Right kidney (tissue), 1 donor: ENCODE results near the gene TNFRSF18.
"Not testable (repeated sequence)": the region's sequence is repeated elsewhere in the genome, so short reads cannot be mapped to it uniquely, and the experiment has no call there.

Source experiments
- DNase-seq: peaks from one replicate; pipeline ENCODE4 v3.0.0-alpha.2; 2016

TNFRSF18 gene

DNA sequence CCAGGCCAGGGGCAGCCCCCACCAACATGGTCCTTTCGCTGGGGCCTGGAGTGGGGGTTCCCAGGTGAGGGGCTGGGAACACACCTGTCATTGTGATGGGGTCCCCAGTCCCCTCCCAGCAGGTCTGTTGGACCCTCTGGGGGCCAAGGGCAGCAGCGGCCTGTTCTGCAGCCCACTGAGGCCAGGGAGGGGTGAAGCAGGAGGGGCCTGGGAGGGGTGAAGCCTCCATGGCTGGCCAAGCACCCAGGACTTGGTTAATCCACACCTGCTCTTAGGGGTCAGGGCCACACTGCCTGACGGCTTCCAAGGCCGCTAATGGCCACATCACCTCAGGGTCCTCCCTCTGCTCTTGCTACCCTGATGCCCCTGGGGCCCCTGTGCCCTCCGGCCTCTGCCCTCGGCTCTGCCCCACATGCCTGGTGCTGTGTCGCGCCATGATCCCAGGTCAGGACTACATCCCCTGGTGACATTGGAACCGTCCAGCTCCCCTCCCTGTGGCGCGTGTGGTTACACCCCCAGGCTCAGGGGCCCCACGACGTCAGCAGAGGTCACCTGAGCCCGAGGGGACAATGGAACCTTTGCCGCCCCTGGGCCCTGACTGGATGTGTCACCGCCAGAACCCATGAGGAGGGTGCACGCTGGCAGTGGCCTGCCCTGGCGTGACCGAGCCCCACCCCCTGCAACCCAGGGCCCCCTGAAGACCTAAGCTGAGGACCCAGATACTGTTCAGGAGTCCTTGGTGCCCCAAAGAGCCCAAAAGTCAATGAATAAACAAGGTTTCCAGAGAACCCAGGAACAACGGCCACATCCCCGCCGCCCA is 7.0 kb downstream of the TNFRSF18 start:
- no peak for DNase-seq

DNA sequence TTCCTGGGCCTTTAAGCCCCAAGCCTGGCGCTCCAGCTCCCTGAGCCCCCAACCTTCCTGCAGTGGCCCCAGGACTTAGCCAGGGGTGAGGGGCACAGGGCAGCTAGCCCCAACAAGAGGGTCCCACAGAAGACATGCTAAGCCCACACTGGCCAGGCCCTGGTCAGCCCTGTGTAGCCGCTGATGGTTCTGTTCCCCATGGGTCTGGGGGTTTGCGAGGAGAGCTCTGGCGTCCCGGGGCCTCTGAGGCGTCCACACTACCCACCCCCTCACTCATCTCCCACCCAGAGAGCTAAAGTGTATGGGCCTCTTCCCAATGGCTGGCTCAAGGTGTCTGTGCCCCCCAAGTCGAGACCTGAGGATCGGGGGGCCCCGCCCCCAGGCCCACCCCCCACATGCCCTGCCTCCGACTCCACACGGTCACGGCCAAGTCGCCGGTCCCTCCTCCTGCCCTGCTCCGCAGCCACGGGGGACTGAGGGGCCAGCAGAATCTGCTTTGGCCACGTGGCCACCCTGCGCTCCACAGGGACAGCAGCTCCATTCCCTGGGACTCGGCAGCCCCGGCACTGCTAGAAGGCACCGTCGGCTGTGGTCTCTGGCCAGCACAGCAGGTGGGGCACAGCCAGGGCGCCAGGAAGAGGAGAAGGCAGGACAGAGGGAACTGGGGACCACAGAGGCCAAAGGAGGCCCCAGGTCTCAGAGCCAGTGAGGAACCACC is 7.8 kb downstream of the TNFRSF18 start:
- no peak for DNase-seq

DNA sequence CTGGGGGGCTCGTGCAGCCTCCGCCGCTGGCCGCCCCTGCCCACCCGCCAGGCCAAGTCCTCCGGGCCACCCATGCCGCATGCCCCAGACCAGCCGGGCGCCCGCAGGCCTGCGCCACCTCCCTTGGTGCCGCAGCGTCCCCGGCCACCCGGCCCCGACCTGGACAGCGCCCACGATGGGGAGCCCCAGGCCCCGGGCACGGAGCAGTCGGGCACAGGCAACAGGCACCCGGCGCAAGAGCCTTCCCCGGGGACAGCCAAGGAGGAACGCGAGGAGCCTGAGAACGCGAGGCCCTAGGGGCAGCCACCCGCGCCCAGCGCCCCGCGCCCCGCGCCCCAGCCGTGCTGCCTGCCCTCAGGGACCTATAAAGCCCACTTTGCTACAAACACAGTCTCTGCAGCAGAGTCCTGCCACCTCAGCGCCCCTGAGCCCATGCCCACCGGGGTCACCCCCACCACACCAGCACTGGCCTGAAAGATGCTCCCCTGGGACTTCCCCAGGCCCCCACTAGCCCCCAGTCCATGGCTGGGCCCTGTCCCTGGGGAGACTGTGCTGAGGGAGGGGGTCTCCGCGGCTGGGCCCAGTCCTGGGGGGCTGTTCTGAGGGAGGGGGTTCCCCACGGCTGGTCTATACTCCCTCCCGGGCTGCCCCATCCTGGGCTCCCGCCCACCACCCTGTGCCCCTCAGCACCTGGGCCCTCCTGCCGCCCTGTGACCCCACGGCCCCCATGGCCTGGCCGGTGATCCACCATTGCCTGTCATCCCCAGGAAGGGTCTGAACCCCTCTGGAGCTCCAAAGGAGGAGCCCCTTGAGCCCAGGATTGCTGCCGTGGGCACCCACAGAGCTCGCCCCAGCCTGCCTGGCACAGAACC is 8.6 kb downstream of the TNFRSF18 start:
- no peak for DNase-seq

DNA sequence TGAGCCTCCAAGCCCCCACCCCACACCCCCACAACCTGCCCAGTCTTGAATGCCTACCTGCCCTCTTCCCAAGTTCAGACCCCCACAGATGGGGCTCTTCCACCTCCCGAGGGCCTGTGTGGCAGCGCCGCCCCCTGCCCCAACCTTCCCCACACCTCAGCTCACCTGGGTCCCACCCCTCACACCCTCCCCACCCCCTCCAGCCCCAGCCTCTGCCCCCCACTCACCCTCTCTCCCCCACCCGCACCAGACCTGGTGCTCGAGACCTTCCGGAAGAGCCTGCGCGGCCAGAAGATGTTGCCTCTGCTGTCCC is 9.2 kb downstream of the TNFRSF18 start:
- no peak for DNase-seq

DNA sequence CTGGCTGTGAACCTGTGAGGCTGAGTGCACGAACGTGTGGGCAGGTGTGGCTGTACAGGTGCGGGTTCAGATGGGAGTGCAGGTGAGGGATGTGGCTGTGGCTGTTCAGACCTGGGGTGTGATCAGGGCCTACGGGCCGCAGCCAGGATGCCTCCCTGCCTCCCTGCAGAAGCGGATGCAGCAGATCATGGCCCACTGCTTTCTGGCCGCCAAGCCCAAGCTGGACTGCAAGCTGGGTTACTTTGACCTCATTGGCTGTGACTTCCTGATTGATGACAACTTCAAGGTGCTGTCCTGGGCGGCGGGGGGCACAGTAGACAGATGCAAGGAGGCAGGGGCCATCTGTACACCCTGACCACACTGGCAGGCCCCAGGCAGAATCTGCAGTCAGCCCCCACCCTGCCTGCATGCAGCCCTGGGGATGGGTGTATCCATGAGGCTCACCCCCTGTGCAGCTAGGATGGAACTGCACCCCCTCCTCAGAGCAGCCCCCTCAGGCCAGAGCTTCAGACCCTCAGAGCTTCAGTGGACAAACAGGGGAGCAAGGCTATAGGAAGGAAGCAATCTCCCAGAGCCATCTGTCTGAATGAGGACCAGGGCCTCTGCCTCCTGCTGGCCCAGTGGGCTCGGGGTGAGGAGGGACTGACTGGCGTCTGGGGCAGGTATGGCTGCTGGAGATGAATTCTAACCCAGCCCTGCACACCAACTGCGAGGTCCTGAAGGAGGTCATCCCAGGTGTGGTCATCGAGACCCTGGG is 9.8 kb downstream of the TNFRSF18 start:
- DNase-seq, result no peak

DNA sequence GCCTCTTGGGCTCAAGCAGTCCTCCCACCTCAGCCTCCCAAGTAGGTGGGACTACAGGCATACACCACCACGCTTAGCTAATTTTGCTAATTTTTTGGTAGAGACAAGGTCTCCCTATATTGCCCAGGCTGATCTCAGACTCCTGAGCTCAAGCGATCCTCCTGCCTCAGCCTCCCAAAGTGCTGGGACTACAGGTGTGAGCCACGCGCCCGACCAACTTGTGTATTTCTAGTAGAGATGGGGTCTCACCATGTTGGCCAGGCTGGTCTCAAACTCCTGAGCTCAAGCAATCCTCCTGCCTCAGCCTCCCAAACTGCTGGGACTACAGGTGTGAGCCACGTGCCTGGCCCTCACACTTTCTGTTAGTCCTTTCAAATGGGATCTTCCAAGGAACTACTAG is 10.7 kb downstream of the TNFRSF18 start:
- not testable (repeated sequence) for DNase-seq

DNA sequence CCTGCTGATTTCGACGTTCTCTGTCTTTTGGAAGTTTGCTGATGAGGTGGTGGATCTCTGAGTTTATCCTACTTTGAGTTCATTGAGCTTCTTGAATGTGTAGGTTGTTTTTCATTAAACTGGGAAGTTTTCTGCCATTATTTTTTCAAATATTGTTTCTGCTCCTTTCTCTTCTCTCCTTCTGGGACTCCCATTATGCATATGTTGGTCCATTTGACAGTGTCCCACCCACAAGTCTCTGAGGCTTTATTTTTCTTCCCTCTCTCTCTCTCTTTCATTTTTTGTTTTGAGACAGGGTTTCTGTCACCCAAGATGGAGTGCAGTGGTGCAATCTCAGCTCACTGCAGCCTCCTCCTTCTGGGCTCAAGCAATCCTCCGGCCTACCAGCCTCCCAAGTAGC is 11.7 kb downstream of the TNFRSF18 start:
- DNase-seq, result no peak

DNA sequence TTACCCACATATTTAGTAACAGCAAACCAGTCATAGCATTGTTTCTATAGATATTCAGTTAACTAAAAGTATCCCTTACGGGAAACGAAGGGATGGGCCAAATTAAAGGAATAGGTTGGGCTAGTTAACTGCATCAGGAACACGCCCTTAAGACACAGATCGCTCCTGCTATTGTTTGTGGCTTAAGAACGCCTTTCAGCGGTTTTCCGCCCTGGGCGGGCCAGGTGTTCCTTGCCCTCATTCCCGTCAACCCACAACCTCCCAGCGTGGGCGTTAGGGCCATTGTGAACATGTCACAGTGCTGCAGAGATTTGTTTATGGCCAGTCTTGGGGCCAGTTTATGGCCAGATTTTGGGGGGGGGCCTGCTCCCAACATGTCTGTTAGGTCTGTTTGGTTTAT is 14.7 kb downstream of the TNFRSF18 start:
- no peak for DNase-seq

DNA sequence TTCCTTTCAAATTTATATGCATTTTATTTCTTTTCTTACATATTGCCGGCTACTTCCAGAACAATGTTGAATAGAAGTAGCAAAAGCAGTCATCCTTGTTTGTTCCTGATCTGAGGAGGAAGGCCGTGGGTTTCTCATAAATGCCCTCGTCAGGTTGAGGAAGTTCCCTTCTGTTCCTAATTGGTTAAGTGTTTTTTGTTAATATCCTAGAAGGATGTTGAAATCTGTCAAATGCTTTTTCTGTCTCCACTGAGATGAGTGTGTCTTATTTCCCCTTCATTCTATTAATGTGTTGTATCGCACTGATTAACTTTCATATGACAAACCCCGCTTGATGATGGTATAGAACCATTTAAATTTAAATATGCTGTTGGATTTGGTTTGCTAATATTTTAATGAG is 17.3 kb downstream of the TNFRSF18 start:
- DNase-seq, result no peak

DNA sequence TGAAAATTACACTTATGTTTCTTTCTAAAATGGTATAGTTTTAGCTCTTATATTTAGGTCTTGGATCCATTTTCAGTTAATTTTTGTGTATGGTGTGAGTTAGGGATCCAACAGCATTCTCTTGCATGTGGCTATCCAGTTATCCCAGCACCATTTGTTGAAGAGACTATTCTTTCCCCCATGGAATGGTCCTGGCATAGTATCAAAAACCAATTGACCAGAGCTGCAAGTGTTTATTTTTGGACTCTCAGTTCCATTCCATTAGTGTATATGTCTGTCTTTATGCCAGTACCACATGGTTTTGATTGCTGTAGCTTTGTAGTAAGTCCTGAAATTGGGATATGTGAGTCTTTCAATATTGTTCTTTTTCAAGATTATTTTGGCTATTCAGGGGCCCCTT is 18.5 kb downstream of the TNFRSF18 start:
- DNase-seq, result no peak

DNA sequence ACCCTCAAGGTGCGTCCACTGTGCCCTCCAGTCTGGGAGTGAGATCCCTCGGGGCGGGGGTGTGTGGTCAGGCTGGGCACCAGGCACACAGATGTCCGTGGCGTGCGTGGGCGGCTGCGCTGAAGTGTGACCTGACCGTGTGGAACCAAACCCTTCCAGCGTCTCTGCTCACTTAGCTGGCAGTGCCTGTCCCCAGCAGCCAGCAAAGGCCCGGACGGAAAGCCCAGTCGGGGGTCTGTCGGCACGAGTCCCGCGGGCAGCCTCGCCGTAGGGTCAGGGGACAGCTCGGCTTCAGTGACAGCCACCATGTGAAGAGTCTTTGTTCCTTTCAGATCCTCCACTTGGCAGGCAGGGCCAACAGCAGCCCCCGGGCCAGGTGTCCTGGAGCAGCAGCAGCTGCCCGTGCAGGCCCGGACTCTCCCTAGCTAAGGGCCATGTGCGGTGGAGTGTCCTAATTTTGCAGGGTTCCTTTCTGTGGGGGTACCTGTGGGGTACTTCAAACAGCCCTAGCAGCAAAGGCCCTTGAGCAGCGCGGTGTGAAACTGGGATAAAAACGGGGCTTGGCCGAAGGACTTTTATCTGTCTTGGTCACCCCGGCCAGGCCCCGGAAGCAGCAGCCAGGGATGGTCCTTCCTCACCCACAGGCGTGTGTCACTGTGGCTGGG is 21.2 kb downstream of the TNFRSF18 start:
- DNase-seq, result peak; percentile 40

DNA sequence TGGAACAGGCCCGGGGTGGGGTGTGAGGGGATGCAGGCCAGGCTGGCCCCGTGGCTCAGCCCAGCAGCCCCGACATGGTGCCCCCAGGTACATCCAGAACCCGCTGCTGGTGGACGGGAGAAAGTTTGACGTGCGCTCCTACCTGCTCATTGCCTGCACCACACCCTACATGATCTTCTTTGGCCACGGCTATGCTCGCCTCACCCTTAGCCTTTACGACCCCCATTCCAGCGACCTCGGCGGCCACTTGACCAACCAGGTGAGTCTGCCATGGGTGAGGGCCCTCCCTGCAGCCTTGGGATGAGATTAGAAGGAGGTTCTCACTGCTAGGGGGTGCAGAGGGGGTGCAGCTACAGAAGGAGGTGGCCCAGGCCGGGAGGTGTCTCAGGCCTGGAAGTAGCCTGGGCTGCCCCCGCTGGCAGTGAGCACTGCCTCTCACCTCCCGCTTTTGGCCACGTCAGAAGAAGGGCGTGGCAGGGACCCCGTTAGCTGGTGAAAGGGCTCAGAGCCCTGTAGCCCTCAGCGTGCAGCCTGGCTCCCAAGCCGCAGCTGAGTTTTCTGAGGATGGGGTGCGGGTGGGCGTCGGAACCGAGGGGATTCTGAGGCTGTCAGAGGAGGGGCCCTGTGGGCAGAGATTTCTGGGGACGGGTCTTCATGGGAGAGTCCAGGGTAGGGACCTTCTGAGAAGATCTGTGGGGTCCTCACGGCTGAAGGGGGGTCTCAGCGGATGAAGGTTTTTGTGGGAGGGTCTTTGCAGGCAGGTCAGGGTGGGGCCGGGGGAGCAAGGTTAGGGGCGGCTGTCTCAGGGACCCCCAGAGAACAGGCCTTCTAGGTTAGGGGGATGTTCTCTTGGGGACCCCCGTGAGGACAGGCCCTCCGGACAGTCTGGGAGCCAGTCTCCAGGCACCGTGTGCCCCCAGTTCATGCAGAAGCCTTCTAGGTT is 22.3 kb downstream of the TNFRSF18 start:
- no peak for DNase-seq

DNA sequence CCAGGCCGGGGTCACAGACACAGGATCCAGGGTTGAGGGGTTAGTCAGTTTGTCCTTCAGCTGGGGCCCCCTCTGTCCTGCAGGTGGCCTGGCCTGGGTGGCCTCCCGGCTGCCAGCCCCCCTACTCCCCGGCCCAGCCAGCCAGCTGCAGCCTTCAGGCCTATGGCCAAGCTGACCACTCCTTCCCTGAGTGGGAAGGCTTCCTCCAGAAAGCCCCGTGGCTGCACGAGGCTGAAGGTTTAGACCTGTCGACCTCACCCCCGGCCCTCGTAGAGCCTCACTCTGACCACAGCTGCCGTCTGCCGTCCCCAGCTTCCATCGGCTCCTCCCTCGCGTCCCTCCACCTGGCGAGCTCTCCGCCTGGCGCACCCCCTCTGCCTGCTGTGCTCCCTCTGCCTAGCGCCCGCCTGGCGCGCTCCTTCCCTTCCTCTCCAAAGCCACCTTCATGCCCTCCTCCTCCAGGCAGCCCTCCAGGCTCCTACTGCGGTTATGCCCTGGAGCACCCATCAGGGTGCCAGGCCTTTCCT is 23.1 kb downstream of the TNFRSF18 start:
- DNase-seq, result peak; percentile 10

DNA sequence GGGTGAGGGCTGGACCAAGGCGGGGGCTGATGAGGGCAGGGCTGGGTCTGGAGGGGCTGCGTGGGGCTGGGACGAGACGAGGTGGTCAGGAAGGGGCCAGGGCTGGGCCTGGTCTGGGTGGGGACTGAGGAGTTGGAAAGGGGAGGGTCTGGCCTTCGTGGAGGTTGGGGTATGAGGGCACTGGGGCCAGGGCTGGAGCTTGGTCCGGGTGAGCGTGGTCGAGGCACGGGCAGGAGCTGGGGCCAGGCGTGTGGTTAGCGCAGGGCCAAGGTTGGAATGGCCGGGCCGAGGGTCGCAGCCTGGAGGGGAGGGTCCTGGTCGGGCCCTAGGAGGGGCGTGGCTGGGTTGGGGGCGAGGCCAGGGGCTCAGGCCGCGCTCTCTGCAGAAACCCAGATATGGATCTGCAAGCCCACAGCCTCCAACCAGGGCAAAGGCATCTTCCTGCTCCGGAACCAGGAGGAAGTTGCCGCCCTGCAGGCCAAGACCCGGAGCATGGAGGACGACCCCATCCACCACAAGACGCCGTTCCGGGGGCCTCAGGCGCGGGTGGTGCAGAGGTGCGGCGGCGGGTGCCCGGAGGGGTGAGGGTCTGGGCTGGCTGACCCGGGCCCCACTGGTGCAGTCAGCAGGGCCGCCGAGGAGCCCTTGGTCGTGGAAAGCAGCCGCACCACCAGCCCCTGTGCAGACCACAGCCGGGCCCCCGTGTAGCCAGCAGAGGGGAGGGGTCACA is 23.7 kb downstream of the TNFRSF18 start:
- DNase-seq, result peak; percentile 11

DNA sequence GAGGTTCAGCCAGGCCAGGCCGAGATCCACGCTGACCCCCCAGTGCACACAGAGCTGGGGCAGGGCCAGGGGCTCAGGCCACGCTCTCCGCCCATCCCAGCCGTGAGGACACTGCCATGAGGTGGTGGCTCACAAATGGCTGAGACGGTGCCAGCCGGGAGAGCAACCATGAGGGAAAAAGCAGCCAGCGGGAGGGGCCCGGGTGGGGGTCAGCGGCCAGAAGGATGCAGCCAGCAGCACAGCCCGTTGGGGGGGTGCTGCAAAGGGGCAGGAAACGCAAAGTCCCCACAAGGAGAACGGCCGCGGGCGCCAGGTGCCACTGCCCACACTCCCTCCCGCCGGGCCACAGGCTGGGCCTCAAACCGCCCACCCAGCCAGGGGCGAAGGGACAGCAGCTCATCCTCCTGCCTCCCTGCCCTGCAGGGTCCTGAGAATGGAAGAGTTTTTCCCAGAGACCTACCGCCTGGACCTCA is 24.4 kb downstream of the TNFRSF18 start:
- peak; percentile 15 for DNase-seq

DNA sequence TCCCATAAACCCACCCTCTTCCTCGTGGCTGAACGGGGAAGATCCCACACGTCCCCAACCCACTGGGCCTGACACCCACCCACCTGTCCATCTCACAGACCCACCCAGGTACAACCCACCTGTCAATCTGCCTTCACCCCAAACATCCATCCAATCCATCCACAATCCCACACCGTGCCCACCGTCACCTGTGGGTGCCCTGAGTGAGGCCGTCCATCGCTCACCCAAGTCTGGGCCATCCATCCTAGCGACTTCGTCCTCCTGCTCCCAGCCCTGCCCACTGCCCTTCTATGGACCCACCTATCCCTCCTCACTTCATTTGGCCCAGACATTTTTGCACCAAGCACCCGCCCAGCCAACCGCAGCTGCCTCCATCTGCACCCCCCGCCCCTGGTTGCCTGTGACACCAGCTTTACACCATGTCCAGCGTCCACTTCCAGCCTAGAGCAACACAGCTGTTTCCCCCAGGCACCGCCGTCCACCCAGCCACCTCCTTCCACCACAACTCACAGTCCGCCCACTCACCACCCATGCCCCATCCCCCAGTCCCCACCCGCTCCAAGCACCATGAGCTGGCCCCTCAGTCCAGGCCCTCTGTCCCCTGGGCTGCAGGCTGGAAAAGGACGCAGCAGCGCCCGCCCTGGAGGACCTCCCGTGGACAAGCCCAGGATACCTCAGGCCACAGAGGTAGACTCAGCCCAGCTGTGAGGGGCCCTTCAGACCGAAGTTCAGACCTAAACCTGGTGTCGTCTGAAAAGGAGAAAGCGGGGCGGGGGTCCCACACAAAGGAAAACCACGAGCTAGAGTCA is 25.1 kb downstream of the TNFRSF18 start:
- DNase-seq, result peak; percentile 4

DNA sequence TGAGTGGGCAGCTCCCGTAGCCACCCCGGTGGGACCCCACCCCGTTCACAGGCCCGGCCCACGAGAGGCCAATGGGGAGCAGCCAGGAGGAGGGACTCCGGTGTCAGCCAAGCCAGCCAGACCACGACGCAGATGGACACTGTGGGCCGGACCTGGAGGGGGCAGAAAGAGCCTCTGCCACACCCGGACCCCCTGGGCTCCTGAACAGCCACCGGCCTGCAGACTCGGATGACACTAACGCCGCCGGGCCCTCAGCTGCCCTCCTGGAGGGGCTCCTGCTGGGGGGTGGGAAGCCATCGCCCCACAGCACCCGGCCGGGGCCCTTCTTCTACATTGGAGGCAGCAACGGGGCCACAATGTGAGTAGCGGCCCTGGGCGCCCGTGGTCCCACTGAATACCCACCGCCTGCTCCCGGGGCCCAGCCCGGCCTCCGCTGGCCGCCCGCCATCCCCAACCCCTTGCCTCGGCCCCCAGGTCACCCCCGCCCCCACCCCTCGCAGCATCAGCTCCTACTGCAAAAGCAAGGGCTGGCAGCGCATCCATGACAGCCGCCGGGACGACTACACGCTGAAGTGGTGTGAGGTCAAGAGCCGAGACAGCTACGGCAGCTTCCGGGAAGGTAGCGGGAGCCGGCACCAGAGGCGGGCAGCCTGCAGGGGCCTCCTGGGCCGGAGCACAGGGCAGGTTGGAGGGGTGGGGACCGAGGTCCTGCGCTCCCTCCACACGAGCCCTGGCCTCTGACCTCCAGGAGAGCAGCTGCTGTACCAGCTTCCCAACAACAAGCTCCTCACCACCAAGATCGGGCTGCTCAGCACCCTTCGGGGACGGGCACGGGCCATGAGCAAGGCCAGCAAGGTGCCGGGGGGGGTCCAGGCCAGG is 26.2 kb downstream of the TNFRSF18 start:
- peak; percentile 6 for DNase-seq
